ENCODE measurements around the gene VAX1.

VAX1 gene

DNA sequence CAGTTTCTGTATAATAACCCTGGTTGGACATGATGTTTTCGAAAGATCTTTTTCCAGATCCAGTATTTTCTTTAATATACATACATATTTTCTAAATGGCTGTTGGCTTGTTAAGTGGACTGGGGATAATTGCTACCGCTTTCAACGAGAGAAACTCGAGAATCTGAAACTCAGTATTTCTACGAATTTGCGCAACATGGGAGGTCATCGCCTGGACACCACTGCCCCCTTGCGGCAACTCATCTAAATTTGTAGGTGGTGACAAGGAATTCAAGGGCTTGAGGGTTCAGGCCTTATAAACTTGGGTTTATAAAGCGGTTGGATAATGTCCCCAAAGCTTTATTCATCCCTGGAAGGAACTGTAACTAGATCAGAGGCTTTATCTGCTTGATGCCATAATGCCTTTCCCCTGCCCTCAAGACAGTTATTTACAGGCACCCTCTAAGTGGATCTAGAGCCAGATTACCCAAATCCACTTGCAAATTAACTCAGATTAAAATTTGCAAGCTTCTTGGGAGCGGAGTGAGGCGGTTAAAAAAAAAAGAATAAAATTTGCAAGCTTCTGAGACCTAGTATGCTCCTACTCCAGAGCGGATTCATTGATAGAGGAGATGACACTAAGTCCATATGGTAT is 37.9 kb upstream of the VAX1 start:
- CTCF ChIA-PET, result interaction anchor here (0.7 to 6.0 kb wide), 22 partner anchors 9 to 494 kb away, joined by 3 to 82 read pairs (median 5); partner anchors contain the start of gene KCNK18
- WGBS (ENCODE audit: insufficient coverage), result 19% methylated on average over 9 of the region's 12 CpGs
- H3K27me3 ChIP-seq (replicated peaks in 2 of 5; ENCODE audit: control insufficient read depth in 4 of 5, insufficient read depth in 5 of 5, low read length in 4 of 5), result peaks cover 11 to 44% (median 28%) of the 10 kb centered on the region in 5 experiments
- POLR2A ChIA-PET, result no interaction called here
- H3K4me1 ChIP-seq (ENCODE audit: control extremely low read depth in 1 of 4, control insufficient read depth in 4 of 4, insufficient read depth in 4 of 4, low read length in 3 of 4), result peaks cover 5 to 16% (median 15%) of the 10 kb centered on the region in 4 experiments
- no peaks in the 10 kb centered on the region for H3K9me3 ChIP-seq (ENCODE audit: control extremely low read depth in 1 of 5, control insufficient read depth in 4 of 5, insufficient read depth in 2 of 5, low read depth in 1 of 5, low read length in 4 of 5)
- H3K27ac ChIP-seq (ENCODE audit: insufficient read depth in 1 of 2, low read depth in 1 of 2, low read length in 2 of 2, poor library complexity in 1 of 2, severe bottlenecking in 2 of 2), result no peak overlapping the region
- peak; percentile 80 to 91 (median 86) for DNase-seq
- H3K4me3 ChIP-seq (ENCODE audit: control insufficient read depth in 1 of 7, extremely low read depth in 1 of 7, insufficient read depth in 4 of 7, low read depth in 2 of 7, low read length in 6 of 7), result peak overlapping the region; percentile 21 to 80 (median 65)
- no peaks in the 10 kb centered on the region for H3K36me3 ChIP-seq (ENCODE audit: control insufficient read depth in 4 of 4, insufficient read depth in 4 of 4, low read length in 3 of 4)

DNA sequence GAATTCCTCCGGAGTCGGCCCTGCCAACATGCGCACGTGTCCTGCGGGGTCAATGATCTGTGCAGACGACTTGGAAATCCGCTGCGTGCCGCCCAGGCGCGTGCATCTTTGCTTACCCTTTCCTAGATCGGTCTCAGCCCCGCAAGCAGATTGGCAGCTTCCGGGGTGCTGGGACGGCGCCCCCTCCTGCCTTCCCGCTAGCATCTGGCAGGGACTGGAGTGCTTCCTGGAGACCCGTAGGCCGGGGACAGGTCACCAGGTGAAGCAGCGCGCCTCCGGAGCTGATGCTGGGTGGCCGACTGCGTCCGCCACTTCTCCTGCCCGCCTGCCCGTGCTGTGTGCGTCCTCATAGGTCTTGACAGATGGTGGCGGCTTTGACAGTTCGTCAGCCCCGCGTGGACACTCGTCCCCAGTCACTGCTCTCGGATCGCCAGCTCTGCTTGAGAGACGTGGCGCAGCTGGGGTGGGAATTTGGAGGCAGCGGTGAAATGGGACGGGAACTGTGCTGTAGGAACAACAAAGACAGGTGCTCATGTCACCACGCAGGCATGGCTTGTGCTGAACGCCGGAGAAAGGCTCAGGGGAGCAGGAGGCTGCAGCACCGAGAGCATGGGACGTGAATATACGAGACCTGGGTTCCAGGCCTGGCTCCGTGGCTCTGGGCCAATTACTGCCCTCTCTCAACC is 37.3 kb upstream of the VAX1 start:
- no peak for DNase-seq
- Histone ChIP-seq H3K4me1 (ENCODE audit: control extremely low read depth in 1 of 4, control insufficient read depth in 4 of 4, insufficient read depth in 4 of 4, low read length in 3 of 4) (peaks cover 5 to 16% (median 15%) of the 10 kb centered on the region in 4 experiments), H3K36me3 (ENCODE audit: control insufficient read depth in 4 of 4, insufficient read depth in 4 of 4, low read length in 3 of 4) (no peaks in the 10 kb centered on the region), H3K9me3 (ENCODE audit: control extremely low read depth in 1 of 5, control insufficient read depth in 4 of 5, insufficient read depth in 2 of 5, low read depth in 1 of 5, low read length in 4 of 5) (no peaks in the 10 kb centered on the region), H3K27ac (ENCODE audit: insufficient read depth in 1 of 2, low read depth in 1 of 2, low read length in 2 of 2, poor library complexity in 1 of 2, severe bottlenecking in 2 of 2) (no peak overlapping the region), H3K27me3 (replicated peaks in 2 of 5; ENCODE audit: control insufficient read depth in 4 of 5, insufficient read depth in 5 of 5, low read length in 4 of 5) (peaks cover 14 to 46% (median 30%) of the 10 kb centered on the region in 5 experiments), H3K4me3 (ENCODE audit: control insufficient read depth in 1 of 7, extremely low read depth in 1 of 7, insufficient read depth in 4 of 7, low read depth in 2 of 7, low read length in 6 of 7) (peak overlapping the region; percentile 21 to 80 (median 65))
- 0% methylated on average over 45 of the region's 46 CpGs for WGBS (ENCODE audit: insufficient coverage)
- ChIA-PET POLR2A (no interaction called here), CTCF (interaction anchor here (0.7 to 6.0 kb wide), 30 partner anchors 9 to 493 kb away, joined by 3 to 82 read pairs (median 4); partner anchors contain the start of gene KCNK18)

DNA sequence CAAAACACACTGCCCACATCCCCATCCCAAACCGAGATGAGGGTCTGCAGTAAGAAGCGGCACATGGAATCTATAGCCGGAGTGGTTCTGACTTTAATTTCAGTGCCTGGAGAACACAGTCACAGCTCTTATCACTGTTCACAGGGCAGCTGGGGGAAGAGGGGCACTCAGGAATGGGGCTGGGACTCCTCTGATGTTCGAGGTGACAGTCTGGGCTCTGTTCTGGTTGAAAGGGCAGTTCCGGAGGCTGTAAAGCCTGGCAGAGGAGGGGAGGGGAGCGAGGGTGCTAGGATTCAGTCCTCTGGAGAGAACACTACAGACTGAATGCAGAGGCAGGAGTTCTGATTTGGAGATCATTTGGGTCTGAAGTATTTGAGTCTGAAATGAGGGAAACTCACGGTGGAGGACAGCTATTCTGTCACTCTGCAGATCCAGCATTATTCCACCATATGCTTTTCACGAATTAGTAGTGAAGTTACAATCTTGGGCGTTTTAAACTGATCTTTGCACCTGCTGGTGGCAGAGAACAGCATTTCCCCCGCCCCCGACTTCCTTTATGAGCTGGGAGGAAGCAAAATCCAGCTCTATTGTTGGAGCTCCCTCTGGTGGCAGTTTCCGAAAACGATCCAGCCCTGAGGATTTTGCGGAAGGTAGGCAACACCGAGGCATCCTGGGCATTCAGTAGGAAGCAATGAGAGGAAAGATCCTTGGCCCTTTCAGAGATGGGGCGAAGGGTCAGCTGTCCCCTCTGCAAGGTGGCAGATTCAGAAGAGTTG is 36.6 kb upstream of the VAX1 start:
- peak; percentile 87 to 93 (median 92) for DNase-seq
- ChIA-PET CTCF (interaction anchor here (0.7 to 6.0 kb wide), 30 partner anchors 8 to 493 kb away, joined by 3 to 82 read pairs (median 4); partner anchors contain the start of gene KCNK18), POLR2A (no interaction called here)
- Histone ChIP-seq H3K27ac (ENCODE audit: insufficient read depth in 1 of 2, low read depth in 1 of 2, low read length in 2 of 2, poor library complexity in 1 of 2, severe bottlenecking in 2 of 2) (no peak overlapping the region), H3K36me3 (ENCODE audit: control insufficient read depth in 4 of 4, insufficient read depth in 4 of 4, low read length in 3 of 4) (no peaks in the 10 kb centered on the region), H3K4me3 (ENCODE audit: control insufficient read depth in 1 of 7, extremely low read depth in 1 of 7, insufficient read depth in 4 of 7, low read depth in 2 of 7, low read length in 6 of 7) (peak overlapping the region in 6 of 7 experiments; percentile 55 to 80 (median 68)), H3K4me1 (ENCODE audit: control extremely low read depth in 1 of 4, control insufficient read depth in 4 of 4, insufficient read depth in 4 of 4, low read length in 3 of 4) (peaks cover 5 to 16% (median 15%) of the 10 kb centered on the region in 4 experiments), H3K9me3 (ENCODE audit: control extremely low read depth in 1 of 5, control insufficient read depth in 4 of 5, insufficient read depth in 2 of 5, low read depth in 1 of 5, low read length in 4 of 5) (no peaks in the 10 kb centered on the region), H3K27me3 (replicated peaks in 2 of 5; ENCODE audit: control insufficient read depth in 4 of 5, insufficient read depth in 5 of 5, low read length in 4 of 5) (peaks cover 21 to 49% (median 30%) of the 10 kb centered on the region in 5 experiments)
- 4% methylated on average over 13 of the region's 16 CpGs for WGBS (ENCODE audit: insufficient coverage)

DNA sequence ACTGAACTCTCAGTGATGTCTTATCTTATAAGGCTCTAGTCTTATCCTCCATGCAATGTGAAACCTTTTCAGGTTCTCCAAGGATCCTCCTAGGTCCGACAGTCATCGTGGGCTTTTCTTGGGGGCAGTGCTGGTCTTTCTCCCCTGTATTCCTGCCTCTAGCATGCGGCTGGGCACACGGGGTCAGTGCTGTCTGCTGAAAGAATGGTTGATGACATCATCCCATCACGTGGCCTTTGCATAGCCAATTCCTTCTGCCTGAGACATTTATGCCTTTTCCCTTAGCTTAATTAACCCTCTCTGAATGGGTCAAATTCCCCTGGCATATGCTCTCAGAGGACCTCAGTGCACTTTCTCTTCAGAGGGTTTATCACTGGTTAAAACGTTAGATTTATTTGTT is 32.2 kb upstream of the VAX1 start:
- H3K27me3 ChIP-seq (replicated peaks in 2 of 5; ENCODE audit: control insufficient read depth in 4 of 5, insufficient read depth in 5 of 5, low read length in 4 of 5), result peaks cover 29 to 84% (median 63%) of the 10 kb centered on the region in 5 experiments
- H3K36me3 ChIP-seq (ENCODE audit: control insufficient read depth in 4 of 4, insufficient read depth in 4 of 4, low read length in 3 of 4), result no peaks in the 10 kb centered on the region
- H3K4me1 ChIP-seq (ENCODE audit: control extremely low read depth in 1 of 4, control insufficient read depth in 4 of 4, insufficient read depth in 4 of 4, low read length in 3 of 4), result peaks cover 5 to 28% (median 15%) of the 10 kb centered on the region in 4 experiments
- H3K27ac ChIP-seq (ENCODE audit: insufficient read depth in 1 of 2, low read depth in 1 of 2, low read length in 2 of 2, poor library complexity in 1 of 2, severe bottlenecking in 2 of 2), result no peak overlapping the region
- no peak overlapping the region for H3K4me3 ChIP-seq (ENCODE audit: control insufficient read depth in 1 of 7, extremely low read depth in 1 of 7, insufficient read depth in 4 of 7, low read depth in 2 of 7, low read length in 6 of 7)
- WGBS (ENCODE audit: insufficient coverage), result 35% methylated on average over 3 of the region's 6 CpGs
- CTCF ChIA-PET, result interaction anchor here (0.6 to 7.5 kb wide), 11 partner anchors 9 to 489 kb away, joined by 3 to 107 read pairs (median 5); no protein-coding TSS in a partner anchor
- H3K9me3 ChIP-seq (ENCODE audit: control extremely low read depth in 1 of 5, control insufficient read depth in 4 of 5, insufficient read depth in 2 of 5, low read depth in 1 of 5, low read length in 4 of 5), result peaks cover 0 to 5% (median 0%) of the 10 kb centered on the region in 5 experiments
- no peak for DNase-seq
- POLR2A ChIA-PET, result no interaction called here

DNA sequence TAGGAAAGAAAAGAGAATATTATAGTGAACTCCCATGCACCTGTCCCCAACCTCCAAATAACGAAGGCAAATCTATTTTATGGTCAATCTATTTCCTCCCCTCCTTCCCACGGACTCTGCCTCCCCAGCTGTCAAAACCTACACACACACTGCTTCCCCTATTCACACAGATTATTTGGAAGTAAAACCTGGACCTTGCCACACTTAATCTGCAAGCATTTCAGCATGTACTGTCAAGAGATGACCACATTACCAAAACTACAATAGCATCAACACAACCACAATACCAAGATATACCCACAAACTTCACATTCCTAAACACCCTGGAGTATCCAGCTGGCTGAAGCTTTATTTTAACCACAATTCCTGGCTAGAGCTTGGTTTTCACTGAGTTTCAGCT is 31.4 kb upstream of the VAX1 start:
- 0% methylated on average over 2 of the region's 2 CpGs for WGBS (ENCODE audit: insufficient coverage)
- ChIA-PET CTCF (interaction anchor here (0.9 to 7.5 kb wide), 10 partner anchors 9 to 380 kb away, joined by 3 to 107 read pairs (median 6); no protein-coding TSS in a partner anchor), POLR2A (no interaction called here)
- Histone ChIP-seq H3K9me3 (ENCODE audit: control extremely low read depth in 1 of 5, control insufficient read depth in 4 of 5, insufficient read depth in 2 of 5, low read depth in 1 of 5, low read length in 4 of 5) (peaks cover 0 to 5% (median 0%) of the 10 kb centered on the region in 5 experiments), H3K27ac (ENCODE audit: insufficient read depth in 1 of 2, low read depth in 1 of 2, low read length in 2 of 2, poor library complexity in 1 of 2, severe bottlenecking in 2 of 2) (no peak overlapping the region), H3K36me3 (ENCODE audit: control insufficient read depth in 4 of 4, insufficient read depth in 4 of 4, low read length in 3 of 4) (no peaks in the 10 kb centered on the region), H3K4me1 (ENCODE audit: control extremely low read depth in 1 of 4, control insufficient read depth in 4 of 4, insufficient read depth in 4 of 4, low read length in 3 of 4) (peaks cover 2 to 27% (median 10%) of the 10 kb centered on the region in 4 experiments), H3K27me3 (replicated peaks in 2 of 5; ENCODE audit: control insufficient read depth in 4 of 5, insufficient read depth in 5 of 5, low read length in 4 of 5) (peaks cover 32 to 92% (median 70%) of the 10 kb centered on the region in 5 experiments), H3K4me3 (ENCODE audit: control insufficient read depth in 1 of 7, extremely low read depth in 1 of 7, insufficient read depth in 4 of 7, low read depth in 2 of 7, low read length in 6 of 7) (no peak overlapping the region)
- peak in 1 of 3 donors; percentile 44 for DNase-seq

DNA sequence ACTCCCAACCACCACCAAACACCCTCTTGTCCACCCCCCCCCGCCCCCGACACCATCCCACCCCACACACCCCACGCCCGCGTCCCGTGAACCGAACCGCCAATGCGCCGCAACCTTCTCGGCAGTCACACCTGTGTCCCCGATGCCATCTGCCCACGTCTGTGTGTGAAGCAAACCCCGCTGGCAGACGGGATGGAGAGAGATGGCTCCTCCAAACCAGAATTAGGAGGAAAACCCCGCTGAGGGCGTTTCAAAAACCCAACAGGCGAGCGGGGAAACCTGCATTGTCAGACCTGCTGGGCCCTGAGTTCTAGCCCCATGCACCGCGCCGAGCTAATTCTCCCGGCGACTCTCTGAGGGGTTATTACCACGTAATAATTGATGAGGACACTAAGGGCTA is 30.7 kb upstream of the VAX1 start:
- ChIA-PET POLR2A (no interaction called here), CTCF (interaction anchor here (1.1 to 7.5 kb wide), 12 partner anchors 10 to 487 kb away, joined by 3 to 107 read pairs (median 10); partner anchors contain the start of gene ENO4)
- H3K4me1 ChIP-seq (ENCODE audit: control extremely low read depth in 1 of 4, control insufficient read depth in 4 of 4, insufficient read depth in 4 of 4, low read length in 3 of 4), result peaks cover 0 to 24% (median 8%) of the 10 kb centered on the region in 4 experiments
- H3K27me3 ChIP-seq (replicated peaks in 2 of 5; ENCODE audit: control insufficient read depth in 4 of 5, insufficient read depth in 5 of 5, low read length in 4 of 5), result peaks cover 37 to 99% (median 74%) of the 10 kb centered on the region in 5 experiments
- H3K36me3 ChIP-seq (ENCODE audit: control insufficient read depth in 4 of 4, insufficient read depth in 4 of 4, low read length in 3 of 4), result no peaks in the 10 kb centered on the region
- H3K9me3 ChIP-seq (ENCODE audit: control extremely low read depth in 1 of 5, control insufficient read depth in 4 of 5, insufficient read depth in 2 of 5, low read depth in 1 of 5, low read length in 4 of 5), result peaks cover 0 to 5% (median 0%) of the 10 kb centered on the region in 5 experiments
- WGBS (ENCODE audit: insufficient coverage), result 6% methylated on average over 13 of the region's 25 CpGs
- peak overlapping the region in 2 of 7 experiments; percentile 36 to 57 for H3K4me3 ChIP-seq (ENCODE audit: control insufficient read depth in 1 of 7, extremely low read depth in 1 of 7, insufficient read depth in 4 of 7, low read depth in 2 of 7, low read length in 6 of 7)
- no peak overlapping the region for H3K27ac ChIP-seq (ENCODE audit: insufficient read depth in 1 of 2, low read depth in 1 of 2, low read length in 2 of 2, poor library complexity in 1 of 2, severe bottlenecking in 2 of 2)
- DNase-seq, result no peak
